HG03066 (cell line): ENCODE measurements around the gene ZDHHC14.

ENCODE experiments used
- ATAC-seq: cut with Tn5 transposase; IDR thresholded peaks from one replicate; pipeline ENCODE4 v1.9.1; 2021; ENCODE audit warnings: low read depth; ENCODE audit not compliant: unreplicated experiment

Gene ZDHHC14

GRCh38 chr6:157511682-157512381 lies 130.8 kb downstream of the ZDHHC14 start:
- ATAC-seq: no peak

GRCh38 chr6:157512382-157512682 lies 131.3 kb downstream of the ZDHHC14 start:
- no peak for ATAC-seq

GRCh38 chr6:157513004-157513603 lies 132.1 kb downstream of the ZDHHC14 start:
- no peak for ATAC-seq

GRCh38 chr6:157513619-157514485 lies 132.9 kb downstream of the ZDHHC14 start:
- ATAC-seq: no peak

GRCh38 chr6:157514659-157515496 lies 133.9 kb downstream of the ZDHHC14 start:
- no peak for ATAC-seq

GRCh38 chr6:157516319-157517026 lies 135.5 kb downstream of the ZDHHC14 start:
- ATAC-seq: no peak

- ATAC-seq: no peak
Observed at GRCh38 chr6:157517601-157518359, 136.8 kb downstream of the ZDHHC14 start.

- no peak for ATAC-seq
Observed at GRCh38 chr6:157518397-157519250, 137.6 kb downstream of the ZDHHC14 start.

- ATAC-seq: no peak
Observed at GRCh38 chr6:157519255-157520116, 138.5 kb downstream of the ZDHHC14 start.

GRCh38 chr6:157520117-157520406 lies 139.1 kb downstream of the ZDHHC14 start:
- ATAC-seq: no peak

- ATAC-seq: no peak
Observed at GRCh38 chr6:157520596-157521361, 139.8 kb downstream of the ZDHHC14 start.

GRCh38 chr6:157521362-157522335 lies 140.7 kb downstream of the ZDHHC14 start:
- ATAC-seq: no peak

- no peak for ATAC-seq
Observed at GRCh38 chr6:157522472-157522871, 141.5 kb downstream of the ZDHHC14 start.

- no peak for ATAC-seq
Observed at GRCh38 chr6:157524735-157525134, 143.7 kb downstream of the ZDHHC14 start.

GRCh38 chr6:157525292-157525889 lies 144.4 kb downstream of the ZDHHC14 start:
- no peak for ATAC-seq
